ENCODE results near the gene SLC7A5.

GRCh38 chr16:87815567-87815966 lies 53.7 kb downstream of the SLC7A5 start:
- no peak for TF ChIP-seq REST (tag by site-specific recombination; IDR thresholded peaks at IDR 0.05)
- TF ChIP-seq ZNF623 (tag by site-specific recombination; IDR thresholded peaks at IDR 0.05): no peak
- TF ChIP-seq ZNF701 (tag by site-specific recombination; IDR thresholded peaks at IDR 0.05): no peak
- TF ChIP-seq ZSCAN5A (tag by site-specific recombination; IDR thresholded peaks at IDR 0.05): no peak
- no peak for TF ChIP-seq CTCF (tag by site-specific recombination; IDR thresholded peaks at IDR 0.05)
- TF ChIP-seq GLI2 (tag by site-specific recombination; IDR thresholded peaks at IDR 0.05; ENCODE audit: borderline replicate concordance, low read depth): no peak
- no peak for TF ChIP-seq TRIM28 (IDR thresholded peaks at IDR 0.05; ENCODE audit: borderline replicate concordance, low read length)
- no peak for TF ChIP-seq ZNF184 (tag by site-specific recombination; IDR thresholded peaks at IDR 0.05)
- TF ChIP-seq ZNF571 (tag by site-specific recombination; IDR thresholded peaks at IDR 0.05): no peak
- no peak for TF ChIP-seq OVOL3 (tag by site-specific recombination; IDR thresholded peaks at IDR 0.05)
- no peak for TF ChIP-seq PRDM4 (tag by site-specific recombination; IDR thresholded peaks at IDR 0.05)
- no peak for TF ChIP-seq ZBTB21 (tag by site-specific recombination; IDR thresholded peaks at IDR 0.05)
